Sigmoid colon (tissue), 7 donors: ENCODE results near the gene COL4A6. TPM values are rescaled to one million over a fixed set of nuclear protein-coding genes. Genes with fewer than 3 reads are reported as not detected.

ENCODE experiments used
- DNase-seq: peaks from one replicate; pipeline ENCODE4 v3.0.0-alpha.2; 2019
- H3K27ac ChIP-seq, 4 donors: fragments of 200-600 bp; sonication (generic); one replicate each; pipeline ENCODE4 v1.5.1; 2016 to 2019; ENCODE audit warnings: mild to moderate bottlenecking in 1 of 4
- H3K27me3 ChIP-seq, 3 donors: fragments of 200-600 bp; sonication (generic); one replicate each; pipeline ENCODE4 v1.5.1; 2019; ENCODE audit warnings: mild to moderate bottlenecking in 1 of 3
- H3K36me3 ChIP-seq, 4 donors: fragments of 200-600 bp; sonication (generic); one replicate each; pipeline ENCODE4 v1.5.1; 2016 to 2019
- H3K4me1 ChIP-seq, 4 donors: fragments of 200-600 bp; sonication (generic); one replicate each; pipeline ENCODE4 v1.5.1; 2017 to 2019
- H3K4me3 ChIP-seq, 4 donors: fragments of 200-600 bp; sonication (generic); one replicate each; pipeline ENCODE4 v1.5.1; 2017 to 2019; ENCODE audit warnings: mild to moderate bottlenecking in 2 of 4, moderate library complexity in 1 of 4
- H3K9me3 ChIP-seq, 4 donors: fragments of 200-600 bp in 3 of 4; sonication (generic) in 3 of 4; one replicate each; pipeline versions ENCODE4 v1.5.1 to v1.6.1; 2013 to 2019
- EP300 ChIP-seq, 4 donors: sonication (generic); formaldehyde crosslinking; IDR thresholded peaks; one replicate each; pipeline ENCODE4 v1.6.1; 2017; ENCODE audit warnings: antibody characterized with exemption in 4 of 4
- POLR2A ChIP-seq, 2 donors: fragments of 450-650 bp; IDR thresholded peaks; one replicate each; pipeline ENCODE4 v1.6.1; 2016; ENCODE audit warnings: antibody characterized with exemption in 2 of 2, mild to moderate bottlenecking in 2 of 2, moderate library complexity in 2 of 2
- POLR2AphosphoS5 ChIP-seq, 4 donors: sonication (generic); formaldehyde crosslinking; IDR thresholded peaks; one replicate each; pipeline ENCODE4 v1.6.1; 2017; ENCODE audit warnings: antibody characterized with exemption in 4 of 4
- WGBS, 2 donors: extraction: QIAGEN DNeasy Blood & Tissue Kit; methylation state at CpG; one replicate each; pipeline ENCODE4 v1.1.7; 2013; 5-methylcytosine and 5-hydroxymethylcytosine counted together
- intact Hi-C: fragments of 100-400 bp; cut with DNase I; formaldehyde crosslinking; loops from one replicate; pipeline ENCODE4 v1.15.1; 2023
- polyA plus RNA-seq, 3 donors: library from polyadenylated mRNA; stranded (reverse); fragments of 200-250 nt; gene quantifications; one replicate each; pipeline ENCODE4 v1.2.3, GENCODE V29; 2013
- total RNA-seq, 4 donors: library from RNA; depleted of rRNA; stranded (reverse); fragments of >200 nt; gene quantifications; one replicate each; pipeline ENCODE4 v1.1.0, GENCODE V29; 2016
- TF ChIP-seq, protein P1 (sequence below), 4 experiments: fragments of 450-650 bp in 3 of 4; fragments of 200-600 bp in 1 of 4; IDR thresholded peaks; one replicate each; pipeline ENCODE4 v1.5.1; 2016 to 2019; ENCODE audit warnings: antibody characterized with exemption in 4 of 4, mild to moderate bottlenecking in 3 of 4, moderate library complexity in 2 of 4
- donor health status: healthy with polysubstance abuse.
- donor health status: Bipolar disorder and iron deficiency.
- donor health status: healthy.

COL4A6 gene
- total and polyA plus RNA-seq, 7 donors = 0.16 to 3.0 (median 0.36) TPM

DNA sequence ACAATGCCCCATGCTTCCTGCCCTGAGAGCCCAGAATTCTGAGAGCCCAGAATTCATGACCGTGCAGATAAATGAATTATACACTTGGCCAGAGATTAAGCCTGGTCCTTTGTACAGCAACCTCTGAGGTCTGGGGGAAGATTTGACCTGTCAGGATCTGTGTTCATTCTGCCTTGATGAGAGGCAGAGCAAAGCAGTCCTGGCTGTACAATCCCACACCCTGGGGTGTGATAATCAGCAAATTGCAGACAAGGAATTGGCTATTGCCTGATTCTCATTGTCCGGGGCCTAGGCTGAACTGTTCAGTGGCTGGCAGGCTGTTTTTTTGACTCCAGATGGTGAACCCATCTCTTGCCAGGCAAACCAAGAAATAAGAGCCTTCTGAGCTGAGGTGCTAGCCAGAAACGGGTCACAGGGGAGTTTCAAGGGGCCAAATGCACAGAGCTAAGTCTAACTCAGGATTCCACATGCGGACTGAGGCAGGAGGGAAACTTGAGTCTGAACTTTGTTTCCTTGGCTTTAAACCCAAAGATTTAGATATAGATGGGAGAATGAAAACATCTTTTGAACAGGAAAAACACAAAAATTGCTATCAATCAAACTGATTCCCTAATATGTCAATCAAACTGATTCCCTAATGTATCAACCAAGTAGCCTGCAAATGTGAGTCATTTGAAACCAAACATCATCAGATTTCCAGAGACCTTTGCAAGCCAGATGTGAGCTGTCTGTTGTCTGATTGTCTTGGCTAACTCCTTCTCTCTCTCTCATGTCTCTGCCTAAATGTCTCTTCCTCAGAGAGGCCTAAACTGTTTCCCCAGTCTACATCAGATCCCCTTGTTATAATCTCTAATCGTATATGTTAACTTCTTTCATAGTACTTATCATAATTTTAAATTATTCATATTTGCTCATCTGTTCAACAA lies 187.3 kb downstream of the COL4A6 start:
- Histone ChIP-seq H3K27ac (no peak overlapping the region), H3K36me3 (no peaks in the 10 kb centered on the region), H3K9me3 (no peaks in the 10 kb centered on the region), H3K4me1 (no peaks in the 10 kb centered on the region), H3K4me3 (no peak overlapping the region), H3K27me3 (no peaks in the 10 kb centered on the region)
- WGBS, 2 donors = 84 to 85% methylated on average over 5 of the region's 5 CpGs
- TF ChIP-seq POLR2AphosphoS5 (IDR thresholded peaks at IDR 0.05) = no peak
- TF ChIP-seq, protein P1, sequence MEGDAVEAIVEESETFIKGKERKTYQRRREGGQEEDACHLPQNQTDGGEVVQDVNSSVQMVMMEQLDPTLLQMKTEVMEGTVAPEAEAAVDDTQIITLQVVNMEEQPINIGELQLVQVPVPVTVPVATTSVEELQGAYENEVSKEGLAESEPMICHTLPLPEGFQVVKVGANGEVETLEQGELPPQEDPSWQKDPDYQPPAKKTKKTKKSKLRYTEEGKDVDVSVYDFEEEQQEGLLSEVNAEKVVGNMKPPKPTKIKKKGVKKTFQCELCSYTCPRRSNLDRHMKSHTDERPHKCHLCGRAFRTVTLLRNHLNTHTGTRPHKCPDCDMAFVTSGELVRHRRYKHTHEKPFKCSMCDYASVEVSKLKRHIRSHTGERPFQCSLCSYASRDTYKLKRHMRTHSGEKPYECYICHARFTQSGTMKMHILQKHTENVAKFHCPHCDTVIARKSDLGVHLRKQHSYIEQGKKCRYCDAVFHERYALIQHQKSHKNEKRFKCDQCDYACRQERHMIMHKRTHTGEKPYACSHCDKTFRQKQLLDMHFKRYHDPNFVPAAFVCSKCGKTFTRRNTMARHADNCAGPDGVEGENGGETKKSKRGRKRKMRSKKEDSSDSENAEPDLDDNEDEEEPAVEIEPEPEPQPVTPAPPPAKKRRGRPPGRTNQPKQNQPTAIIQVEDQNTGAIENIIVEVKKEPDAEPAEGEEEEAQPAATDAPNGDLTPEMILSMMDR (IDR thresholded peaks at IDR 0.05) = no peak
- TF ChIP-seq EP300 (IDR thresholded peaks at IDR 0.05) = no peak
- TF ChIP-seq POLR2A (IDR thresholded peaks at IDR 0.05) = no peak
- intact Hi-C loops = no loop called here
- no peak for DNase-seq

- Histone ChIP-seq H3K4me3 (no peak overlapping the region), H3K9me3 (no peaks in the 10 kb centered on the region), H3K27ac (no peak overlapping the region), H3K36me3 (no peaks in the 10 kb centered on the region), H3K27me3 (no peaks in the 10 kb centered on the region), H3K4me1 (no peaks in the 10 kb centered on the region)
- WGBS, 2 donors = 94 to 97% methylated on average over 3 of the region's 3 CpGs
- no peak for DNase-seq
- TF ChIP-seq EP300 (IDR thresholded peaks at IDR 0.05) = no peak
- TF ChIP-seq POLR2A (IDR thresholded peaks at IDR 0.05) = no peak
- TF ChIP-seq, protein P1 (IDR thresholded peaks at IDR 0.05) = no peak
- TF ChIP-seq POLR2AphosphoS5 (IDR thresholded peaks at IDR 0.05) = no peak
- intact Hi-C loops = no loop called here
These were observed 191.8 kb downstream of the COL4A6 start for GRCh38 chrX:108246304-108246954.

DNA sequence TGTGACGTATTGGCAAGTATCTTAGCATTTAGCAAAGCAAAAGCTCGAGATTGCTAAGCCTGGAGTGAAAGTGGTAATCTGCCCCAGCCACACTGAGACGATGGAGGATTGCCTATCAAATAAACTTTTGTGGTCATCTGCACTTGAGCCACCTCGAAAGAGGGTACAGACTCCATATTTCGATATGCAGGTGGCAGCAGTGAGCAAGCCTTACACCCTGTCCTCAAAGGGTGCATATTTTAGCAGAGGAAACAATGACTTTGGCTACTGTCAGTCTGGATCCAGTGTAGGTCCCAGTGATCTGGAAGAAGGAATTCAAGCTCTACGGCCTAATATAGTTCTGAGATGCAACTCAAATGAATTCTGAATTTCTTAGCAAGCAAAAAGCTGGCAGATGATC lies 192.8 kb downstream of the COL4A6 start:
- H3K4me1 ChIP-seq = no peaks in the 10 kb centered on the region
- H3K27me3 ChIP-seq = no peaks in the 10 kb centered on the region
- intact Hi-C loops = no loop called here
- H3K9me3 ChIP-seq = no peaks in the 10 kb centered on the region
- no peaks in the 10 kb centered on the region for H3K36me3 ChIP-seq
- no peak overlapping the region for H3K27ac ChIP-seq
- no peak overlapping the region for H3K4me3 ChIP-seq
- no peak for TF ChIP-seq EP300 (IDR thresholded peaks at IDR 0.05)
- TF ChIP-seq, protein P1 (IDR thresholded peaks at IDR 0.05) = no peak
- no peak for TF ChIP-seq POLR2A (IDR thresholded peaks at IDR 0.05)
- TF ChIP-seq POLR2AphosphoS5 (IDR thresholded peaks at IDR 0.05) = no peak
- DNase-seq = no peak
- 82 to 84% methylated on average over 6 of the region's 6 CpGs for WGBS, 2 donors

DNA sequence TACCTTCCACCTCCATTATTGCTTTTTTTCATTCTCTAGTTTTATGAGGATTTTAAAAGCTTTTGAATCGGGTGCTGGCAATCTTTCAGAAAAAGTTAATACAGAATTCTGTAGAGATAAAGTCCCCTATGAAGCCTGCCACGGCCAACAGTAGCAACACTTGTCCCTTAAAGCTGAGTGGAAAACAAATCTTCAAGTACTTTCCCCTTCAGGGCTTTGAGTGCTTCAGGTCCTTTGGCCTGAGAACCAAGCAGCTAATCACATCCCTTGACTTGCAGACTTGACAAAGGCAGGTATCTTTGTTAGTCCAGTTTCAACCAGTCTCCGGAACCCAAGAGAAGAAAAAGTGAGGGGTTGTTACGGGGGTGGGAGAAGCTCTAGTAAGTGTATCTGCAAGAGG lies 202.2 kb downstream of the COL4A6 start:
- no peaks in the 10 kb centered on the region for H3K4me1 ChIP-seq
- H3K27ac ChIP-seq = no peak overlapping the region
- no peaks in the 10 kb centered on the region for H3K36me3 ChIP-seq
- no peak overlapping the region for H3K4me3 ChIP-seq
- H3K9me3 ChIP-seq = no peaks in the 10 kb centered on the region
- DNase-seq = no peak
- TF ChIP-seq POLR2A (IDR thresholded peaks at IDR 0.05) (no peak), EP300 (IDR thresholded peaks at IDR 0.05) (no peak), POLR2AphosphoS5 (IDR thresholded peaks at IDR 0.05) (no peak)
- TF ChIP-seq, protein P1 (IDR thresholded peaks at IDR 0.05) = no peak
- no peaks in the 10 kb centered on the region for H3K27me3 ChIP-seq
- intact Hi-C loops = no loop called here
- WGBS, 2 donors = 83 to 85% methylated on average over 4 of the region's 4 CpGs
